PFSK-1 (cell line): ENCODE data around the gene CAMSAP1.

Experiments used
- REST ChIP-seq, 2 experiments: IDR thresholded peaks; 2 replicates each; pipeline versions ENCODE4 v1.6.1 to v1.8.0; 2011 to 2012; ENCODE audit warnings: low read depth in 2 of 2, low read length in 2 of 2, control low read depth in 1 of 2, inconsistent platforms in 1 of 2, mild to moderate bottlenecking in 1 of 2, moderate library complexity in 1 of 2; ENCODE audit not compliant: insufficient read depth in 1 of 2
- SIN3A ChIP-seq: IDR thresholded peaks from 2 replicates; pipeline ENCODE4 v1.6.1; 2012; ENCODE audit warnings: mild to moderate bottlenecking, low read length, moderate library complexity, borderline replicate concordance; ENCODE audit not compliant: insufficient read depth
- TAF1 ChIP-seq: IDR thresholded peaks from 2 replicates; pipeline ENCODE4 v1.6.1; 2012; ENCODE audit warnings: low read length, control low read depth, borderline replicate concordance; ENCODE audit not compliant: insufficient read depth

DNA sequence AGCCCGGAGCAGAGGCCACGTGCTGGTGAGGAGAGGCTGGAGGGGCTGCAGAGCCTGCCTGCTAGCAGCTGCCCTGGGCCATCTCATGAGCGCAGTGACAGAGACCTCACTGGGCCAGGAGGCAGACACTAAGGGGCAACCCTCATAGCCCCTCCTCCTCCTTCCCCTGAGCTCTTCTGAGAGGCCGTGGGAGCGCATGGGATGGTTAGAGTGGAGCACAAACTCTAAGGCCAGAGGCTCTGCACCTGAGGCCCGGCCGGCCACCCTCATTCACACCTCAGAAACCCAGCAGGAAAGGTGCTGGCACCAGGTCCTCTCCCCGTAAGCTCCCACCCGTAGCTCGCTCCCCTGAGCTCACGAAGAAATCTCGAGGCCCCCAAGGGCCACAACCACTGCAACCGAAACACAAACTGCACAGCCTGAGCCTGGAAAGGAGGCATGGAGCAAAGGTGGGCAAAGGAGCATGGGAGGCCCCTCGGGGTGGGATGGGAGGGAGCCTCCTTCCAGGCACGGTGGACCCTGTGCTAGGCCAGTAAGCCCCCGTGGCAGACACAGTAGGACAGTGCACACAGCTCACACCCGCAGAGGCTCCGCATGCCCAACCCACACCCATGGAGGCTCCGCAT, 17.7 kb downstream of the CAMSAP1 start:
- no peak for TF ChIP-seq SIN3A
- TF ChIP-seq TAF1: no peak
- no peak for TF ChIP-seq REST (IDR thresholded peaks at IDR 0.05; ENCODE audit: insufficient read depth in 1 of 2, low read depth in 2 of 2, low read length in 2 of 2)
